Activated CD8-positive, alpha-beta memory T cell treated with anti-CD3 and anti-CD28 coated beads for 24 hours (primary cell): ENCODE data around the gene GJA1.
"Not testable (repeated sequence)": the region's sequence is repeated elsewhere in the genome, so short reads cannot be mapped to it uniquely, and the experiment has no call there.

Experiments used
- DNase-seq: peaks from one replicate; pipeline ENCODE4 v3.0.0-alpha.2; 2020

Gene GJA1

GRCh38 chr6:121435444-121436069 is at the start of gene GJA1:
Gene GJA1 (plus strand): TSS chr6:121435646. CDS start chr6:121446848, 11,202 bp downstream.
- no peak for DNase-seq

DNA sequence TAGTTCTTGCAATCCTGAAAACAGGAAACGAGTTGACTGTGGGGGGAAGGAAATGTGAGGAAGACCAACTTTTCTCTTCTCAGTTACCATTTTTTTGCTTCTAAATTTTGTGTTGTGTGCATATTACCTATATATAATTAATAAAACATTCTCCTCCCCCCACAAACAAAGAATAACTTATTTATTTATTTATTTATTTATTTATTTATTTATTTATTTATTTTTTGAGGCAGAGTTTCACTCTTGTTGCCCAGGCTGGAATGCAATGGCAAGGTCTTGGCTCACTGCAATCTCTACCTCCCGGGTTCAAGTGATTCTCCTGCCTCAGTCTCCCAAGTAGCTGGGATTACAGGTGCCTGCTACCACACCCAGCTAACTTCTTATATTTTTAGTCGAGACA is 48.9 kb upstream of the GJA1 start:
- not testable (repeated sequence) for DNase-seq

GRCh38 chr6:121389419-121389818 is 46.0 kb upstream of the GJA1 start:
- no peak for DNase-seq

GRCh38 chr6:121393731-121394505 is 41.5 kb upstream of the GJA1 start:
- no peak for DNase-seq

DNA sequence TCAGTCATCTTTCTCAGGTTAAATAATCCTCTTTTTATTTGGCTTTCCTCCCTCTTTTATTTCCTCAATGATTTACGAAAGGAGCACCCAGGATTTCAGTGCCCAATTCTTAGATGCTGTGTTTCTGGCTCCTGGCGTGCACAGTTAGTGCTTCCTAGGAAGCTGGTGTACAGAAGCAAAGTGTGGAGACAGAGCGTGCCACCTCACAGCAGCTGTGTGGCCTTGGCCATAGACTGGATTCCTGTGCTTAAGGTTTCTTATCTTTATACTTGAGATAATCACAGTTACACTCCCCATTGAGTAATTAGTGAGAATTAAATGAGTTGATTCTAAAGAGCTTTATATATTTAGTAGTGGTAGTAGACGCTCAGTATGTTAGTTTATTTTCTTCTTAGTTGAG is 39.7 kb upstream of the GJA1 start:
- no peak for DNase-seq

DNA sequence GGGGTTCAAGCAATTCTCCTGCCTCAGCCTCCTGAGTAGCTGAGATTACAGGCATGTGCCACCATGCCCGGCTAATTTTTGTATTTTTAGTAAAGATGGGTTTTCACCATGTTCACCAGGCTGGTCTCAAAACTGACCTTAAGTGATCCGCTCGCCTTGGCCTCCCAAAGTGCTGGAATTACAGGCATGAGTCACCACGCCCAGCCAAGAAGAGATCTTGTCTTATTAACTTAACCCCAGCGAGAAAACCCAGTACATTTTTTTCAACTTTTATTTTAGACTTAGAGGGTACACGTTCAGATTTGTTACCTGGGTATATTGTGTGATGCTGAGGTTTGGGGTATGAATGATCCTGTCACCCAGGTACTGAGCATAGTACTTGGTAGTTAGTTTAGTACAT is 38.3 kb upstream of the GJA1 start:
- not testable (repeated sequence) for DNase-seq

DNA sequence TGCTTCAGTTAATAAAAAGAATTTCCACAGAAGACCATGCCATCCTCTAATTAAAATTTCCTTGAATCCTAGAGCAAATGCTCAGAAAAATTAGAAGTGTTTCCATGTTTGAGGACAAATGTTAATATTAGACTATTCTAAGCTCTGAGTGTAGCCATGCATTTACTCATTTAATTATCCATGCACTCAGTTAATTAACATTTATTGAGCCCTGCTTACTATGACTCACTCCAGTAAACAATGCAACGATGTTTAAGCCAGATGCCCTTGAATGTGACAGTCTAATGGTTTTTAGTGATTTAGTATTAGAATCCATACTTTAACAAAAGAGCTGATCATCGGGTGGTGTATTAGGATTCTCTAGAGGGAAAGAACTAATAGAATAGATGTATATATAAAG is 37.3 kb upstream of the GJA1 start:
- no peak for DNase-seq

DNA sequence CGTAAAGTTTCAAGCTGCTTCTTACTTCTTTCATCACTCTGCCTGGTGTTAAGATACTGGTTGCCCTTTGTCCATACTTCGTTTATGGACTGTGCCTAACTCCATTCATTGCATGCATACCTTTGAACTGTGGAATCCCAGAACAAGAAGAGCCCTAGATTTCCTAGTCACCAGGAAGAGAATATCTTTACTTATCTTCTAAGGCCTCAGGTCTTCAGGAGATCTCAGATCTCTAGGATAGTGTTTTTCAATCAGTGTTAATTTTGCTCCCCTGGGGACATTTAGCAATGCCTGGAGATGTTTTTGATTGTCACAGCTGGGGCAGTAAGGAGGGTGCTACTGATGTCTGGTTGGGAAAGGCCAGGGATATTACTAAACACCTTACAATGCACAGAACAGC is 35.5 kb upstream of the GJA1 start:
- DNase-seq, result no peak

DNA sequence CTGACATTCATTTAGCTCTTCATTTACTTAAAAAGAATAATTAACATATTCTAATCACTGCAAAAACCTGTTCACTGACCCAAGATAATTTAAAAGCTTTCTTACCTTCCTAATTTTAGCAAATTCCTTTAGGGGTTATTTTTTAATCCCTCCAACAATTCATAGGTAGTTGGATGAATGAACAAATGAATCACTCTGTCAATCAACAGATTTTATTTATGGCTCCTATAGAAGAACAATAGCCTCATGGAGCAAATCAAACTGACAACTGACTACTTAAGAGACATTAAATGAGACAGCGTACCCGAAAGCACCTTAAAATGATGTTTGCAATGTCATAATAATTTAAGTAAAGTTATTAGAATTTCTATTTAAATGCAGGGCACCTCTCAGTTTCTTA is 31.5 kb upstream of the GJA1 start:
- DNase-seq, result no peak

DNA sequence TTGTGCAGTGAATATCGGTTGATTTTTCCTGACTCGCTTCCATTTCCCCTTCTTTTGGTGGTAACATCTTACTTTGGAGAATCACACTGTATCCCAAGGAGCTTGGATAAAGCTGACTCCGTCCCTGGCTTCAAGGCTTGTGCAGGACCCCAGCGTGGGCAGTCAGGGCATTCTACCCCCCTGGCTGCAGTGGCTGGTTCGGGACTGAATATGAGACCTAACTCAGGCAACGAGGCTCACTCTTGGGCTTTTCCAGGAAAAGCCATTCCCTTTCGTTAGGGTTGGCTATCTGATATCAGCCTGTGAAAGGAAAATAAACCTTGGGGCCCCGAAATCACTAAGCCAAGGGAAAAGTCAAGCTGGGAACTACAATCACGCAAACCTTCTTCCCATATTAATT is 30.1 kb upstream of the GJA1 start:
- no peak for DNase-seq

DNA sequence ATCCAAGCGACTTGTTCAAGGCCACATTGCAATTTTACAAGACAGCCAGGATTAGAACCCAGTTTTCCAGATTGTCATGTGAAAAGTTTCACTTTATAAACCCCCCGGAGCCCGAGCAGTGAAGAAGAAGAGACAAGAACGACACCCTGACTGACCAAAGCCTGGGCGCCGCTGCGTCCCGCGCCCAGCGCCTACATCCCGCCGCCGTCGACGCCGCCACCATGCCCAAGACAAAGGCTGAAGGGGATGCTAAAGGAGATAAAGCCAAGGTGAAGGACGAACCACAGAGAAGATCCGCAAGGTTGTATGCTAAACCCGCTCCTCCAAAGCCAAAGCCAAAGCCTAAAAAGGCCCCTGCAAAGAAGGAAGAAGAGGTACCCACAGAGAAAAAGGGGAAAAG is 27.1 kb upstream of the GJA1 start:
- DNase-seq, result no peak

DNA sequence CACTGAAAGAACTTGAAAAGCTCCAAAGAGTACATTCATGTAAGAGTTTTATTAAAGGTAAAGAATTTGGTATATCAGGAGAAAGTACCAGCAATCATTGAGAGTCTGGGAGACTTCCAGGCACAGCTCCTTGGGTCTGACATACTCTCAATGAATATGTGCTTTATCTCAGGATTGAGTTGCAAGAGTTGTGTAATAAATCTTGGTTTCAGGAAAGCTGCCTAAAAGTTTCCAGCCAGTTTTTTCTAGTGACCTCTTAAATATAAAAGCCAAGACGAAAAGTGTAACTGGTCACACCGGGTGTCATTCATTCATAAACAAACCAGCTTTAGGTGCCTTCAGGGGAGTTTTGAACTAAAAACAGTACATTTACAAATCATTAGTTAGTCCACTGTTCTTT is 21.6 kb upstream of the GJA1 start:
- DNase-seq, result no peak

- no peak for DNase-seq
These were observed 17.1 kb upstream of the GJA1 start for GRCh38 chr6:121418346-121418745.

DNA sequence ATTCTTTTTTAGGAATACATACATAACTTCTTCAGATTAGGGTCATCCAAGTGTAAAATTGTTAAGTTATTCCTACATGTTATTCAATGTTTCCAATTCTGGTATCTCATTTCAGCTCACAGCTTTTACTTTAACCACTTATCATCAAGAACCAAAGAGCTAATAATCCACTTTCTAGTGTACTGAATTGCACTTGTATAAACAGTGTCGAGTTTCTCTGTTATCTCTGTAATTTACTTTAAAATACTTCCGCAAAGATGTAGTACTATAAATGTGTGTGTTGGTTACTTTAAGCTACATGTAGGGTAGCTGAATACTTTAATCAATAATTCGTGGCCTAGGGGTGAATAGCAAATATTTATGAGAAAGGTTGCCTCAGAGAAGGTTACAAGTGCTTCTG is 8.8 kb upstream of the GJA1 start:
- no peak for DNase-seq

DNA sequence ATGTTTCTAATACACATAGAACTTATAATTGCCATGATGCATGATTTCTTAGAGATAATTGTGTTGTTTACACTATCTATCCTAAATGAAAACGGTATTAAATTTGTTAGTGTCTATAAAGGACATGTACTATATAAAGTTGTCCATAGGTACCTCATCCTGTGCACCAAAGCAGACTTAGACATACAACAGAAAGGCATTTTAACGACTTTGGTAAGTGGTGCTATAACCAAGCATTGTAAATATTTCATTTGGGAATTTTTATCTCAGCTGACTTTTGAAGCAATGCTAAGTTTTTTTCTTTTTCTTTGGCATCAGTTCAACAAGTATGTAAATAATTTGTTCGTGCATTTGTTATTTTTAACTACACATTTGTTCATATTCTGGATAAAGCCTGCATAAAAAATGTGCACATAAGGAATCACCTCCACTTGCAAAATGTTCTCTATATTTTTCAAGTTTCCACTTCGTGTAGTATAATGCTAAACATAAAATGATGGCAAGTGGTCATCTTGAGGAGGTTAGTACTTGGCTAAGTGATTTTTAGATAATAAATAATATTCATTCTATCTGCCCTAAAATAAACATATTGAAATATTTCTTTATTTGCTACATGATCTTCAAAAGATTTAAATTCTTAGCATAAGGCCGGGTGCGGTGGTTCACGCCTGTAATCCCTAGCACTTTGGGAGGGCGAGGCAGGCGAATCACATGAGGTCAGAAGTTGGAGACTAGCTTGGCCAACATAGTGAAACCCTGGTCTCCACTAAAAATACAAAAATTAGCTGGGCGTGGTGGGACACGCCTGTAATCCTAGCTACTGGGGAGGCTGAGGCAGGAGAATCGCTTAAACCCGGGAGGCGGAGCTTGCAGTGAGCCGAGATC is 6.3 kb upstream of the GJA1 start:
- DNase-seq, result no peak

GRCh38 chr6:121430514-121431460 is 4.7 kb upstream of the GJA1 start:
- no peak for DNase-seq

DNA sequence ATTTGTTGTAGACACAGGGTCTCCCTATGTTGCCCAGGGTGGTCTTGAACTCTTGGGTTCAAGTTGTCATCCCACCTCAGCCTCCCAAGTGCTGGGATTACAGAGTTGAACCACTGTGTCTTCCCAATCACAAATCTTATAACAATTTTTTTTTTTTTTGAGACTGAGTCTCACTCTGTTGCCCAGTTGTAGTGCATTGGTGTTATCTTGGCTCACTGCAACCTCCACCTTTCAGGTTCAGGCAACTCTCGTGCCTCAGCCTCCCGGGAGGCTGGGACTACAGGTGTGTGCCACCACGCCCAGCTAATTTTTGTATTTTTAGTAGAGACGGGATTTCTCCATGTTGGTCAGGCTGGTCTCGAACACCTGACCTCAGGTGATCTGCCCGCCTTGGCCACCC is 3.7 kb upstream of the GJA1 start:
- not testable (repeated sequence) for DNase-seq

DNA sequence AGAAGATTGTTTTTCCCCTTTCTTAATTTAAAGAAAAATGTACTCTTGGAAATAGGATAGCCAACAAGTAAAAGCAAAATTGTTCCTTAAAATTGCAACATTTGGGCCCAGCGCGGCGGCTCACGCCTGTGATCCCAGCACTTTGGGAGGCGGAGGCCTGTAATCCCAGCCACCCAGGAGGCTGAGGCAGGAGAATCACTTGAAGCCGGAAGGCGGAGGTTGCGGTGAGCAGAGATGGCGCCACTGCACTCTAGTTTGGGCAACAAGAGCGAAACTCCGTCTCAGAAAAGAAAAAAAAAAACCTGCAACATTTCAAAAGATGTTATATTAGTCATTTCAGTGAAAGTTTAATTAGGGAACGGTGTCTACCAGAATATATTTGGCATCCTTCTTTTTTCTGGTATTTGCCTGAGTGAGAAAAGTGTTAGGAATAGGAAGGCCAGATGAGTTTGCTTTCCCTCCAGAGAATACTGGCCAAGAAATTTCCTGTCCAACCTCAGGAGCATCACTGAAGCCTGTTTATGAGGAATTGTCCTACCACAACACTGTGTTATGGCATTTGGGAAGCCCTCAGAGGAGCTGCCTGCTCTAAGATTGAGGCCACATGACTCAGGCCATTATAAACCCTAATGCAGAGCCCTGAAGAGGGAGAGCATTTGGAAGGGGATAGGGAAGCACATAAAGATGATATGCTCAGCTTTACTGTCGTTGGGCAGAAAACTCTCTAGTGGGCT is 1.2 kb upstream of the GJA1 start:
- no peak for DNase-seq

GRCh38 chr6:121436274-121436857 is 920 bp downstream of the GJA1 start:
- DNase-seq, result no peak

DNA sequence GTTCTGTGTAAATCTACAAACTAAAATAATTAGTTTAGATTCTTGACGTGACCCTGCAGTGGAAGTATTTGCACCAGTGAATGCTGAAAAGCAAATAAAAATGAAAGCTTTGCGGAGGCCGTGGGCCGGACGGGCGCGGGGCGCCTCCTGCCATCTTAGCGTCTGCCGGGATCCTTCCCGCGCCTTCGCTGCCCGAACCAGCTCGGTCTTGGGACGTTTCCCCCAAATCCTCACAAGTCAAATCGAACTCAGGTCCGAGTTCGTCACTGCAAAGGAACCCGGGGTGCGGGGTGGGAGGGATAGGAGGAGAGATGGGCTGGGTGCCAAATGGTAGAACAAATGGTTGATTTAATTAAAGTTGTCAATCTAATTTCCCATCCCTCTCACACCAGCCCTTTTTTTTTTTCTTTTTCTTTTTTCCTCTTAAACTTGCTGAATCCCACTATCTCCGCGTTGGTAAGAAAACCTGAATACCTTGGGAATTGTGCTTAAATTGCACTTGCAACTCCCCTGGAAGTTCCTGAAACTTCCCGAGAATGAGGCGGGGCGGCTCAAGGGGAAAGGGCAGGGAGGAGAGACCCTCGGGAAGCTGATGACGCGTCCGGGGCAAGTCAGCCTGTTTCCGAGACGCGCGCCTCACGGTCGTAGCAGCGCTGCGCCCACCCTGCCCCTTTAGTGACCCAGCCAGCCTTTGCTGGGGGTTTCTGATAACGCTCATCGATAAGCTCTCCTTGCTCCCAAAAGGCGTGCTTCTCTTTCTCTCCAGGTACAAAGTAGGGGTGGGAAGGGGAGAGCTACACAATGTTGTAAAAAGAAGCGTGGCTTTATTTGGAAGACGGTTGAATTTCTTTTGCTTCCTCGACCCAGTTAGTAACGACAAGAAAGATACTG is 1.8 kb downstream of the GJA1 start:
- DNase-seq, result peak; percentile 63
